Fibroblast of gingiva (primary cell): Measurements from ENCODE around the gene WNT7B.

ENCODE experiments used
- DNase-seq: peaks from one replicate; pipeline ENCODE4 v3.0.0-alpha.2; 2011; ENCODE audit warnings: low read depth

WNT7B gene

GRCh38 chr22:45953178-45953577 is 23.8 kb downstream of the WNT7B start:
- DNase-seq: no peak

GRCh38 chr22:45952553-45952952 is 24.4 kb downstream of the WNT7B start:
- no peak for DNase-seq

- no peak for DNase-seq
Observed at GRCh38 chr22:45952151-45952550, 24.8 kb downstream of the WNT7B start.

DNA sequence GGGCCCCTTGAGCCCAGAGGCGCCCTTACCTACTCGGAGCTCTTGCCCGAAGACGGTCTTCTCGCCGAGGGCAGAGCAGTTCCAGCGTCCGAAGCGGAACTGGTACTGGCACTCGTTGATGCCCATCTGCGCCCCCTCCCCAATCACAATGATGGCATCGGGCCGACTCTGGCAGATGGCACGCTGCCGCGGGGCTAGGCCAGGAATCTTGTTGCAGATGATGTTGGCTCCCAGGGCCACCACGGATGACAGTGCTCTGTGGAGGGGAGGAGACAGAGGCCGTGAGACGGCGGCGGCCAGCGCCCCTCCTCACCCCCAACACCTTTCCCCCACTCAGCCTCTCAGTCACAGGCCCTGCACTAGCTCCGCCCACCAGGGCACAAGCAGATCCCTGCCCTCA is 27.1 kb downstream of the WNT7B start:
- DNase-seq: no peak

DNA sequence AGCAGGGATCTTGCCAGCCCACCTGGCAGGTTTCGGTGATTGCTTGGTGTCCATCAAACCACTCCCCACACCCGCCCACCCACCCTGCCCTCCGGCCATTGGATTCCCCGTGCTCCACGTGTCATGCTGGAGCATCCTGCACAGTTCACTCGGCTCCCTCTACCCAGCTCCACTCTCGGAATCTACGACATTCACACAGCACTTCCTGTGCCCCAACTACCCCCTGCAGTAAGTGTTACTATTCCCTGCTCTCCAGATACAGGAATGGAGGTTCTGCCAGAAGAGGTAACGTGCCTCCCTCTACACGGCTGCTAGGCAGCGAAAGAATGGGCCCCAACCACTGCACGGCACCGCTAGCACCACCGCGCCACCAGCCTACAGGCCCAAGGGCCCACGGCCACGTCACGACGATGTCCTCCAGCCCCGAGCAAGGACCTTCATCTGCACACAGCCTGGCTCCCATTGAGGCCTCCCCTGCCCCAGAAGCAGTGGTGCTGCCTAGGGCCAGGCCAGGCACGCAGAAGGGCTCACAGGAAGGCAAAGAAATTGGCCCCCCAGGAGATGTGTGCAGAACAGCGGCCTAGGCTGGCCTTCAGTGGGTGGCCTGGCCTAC is 27.6 kb downstream of the WNT7B start:
- DNase-seq: no peak

DNA sequence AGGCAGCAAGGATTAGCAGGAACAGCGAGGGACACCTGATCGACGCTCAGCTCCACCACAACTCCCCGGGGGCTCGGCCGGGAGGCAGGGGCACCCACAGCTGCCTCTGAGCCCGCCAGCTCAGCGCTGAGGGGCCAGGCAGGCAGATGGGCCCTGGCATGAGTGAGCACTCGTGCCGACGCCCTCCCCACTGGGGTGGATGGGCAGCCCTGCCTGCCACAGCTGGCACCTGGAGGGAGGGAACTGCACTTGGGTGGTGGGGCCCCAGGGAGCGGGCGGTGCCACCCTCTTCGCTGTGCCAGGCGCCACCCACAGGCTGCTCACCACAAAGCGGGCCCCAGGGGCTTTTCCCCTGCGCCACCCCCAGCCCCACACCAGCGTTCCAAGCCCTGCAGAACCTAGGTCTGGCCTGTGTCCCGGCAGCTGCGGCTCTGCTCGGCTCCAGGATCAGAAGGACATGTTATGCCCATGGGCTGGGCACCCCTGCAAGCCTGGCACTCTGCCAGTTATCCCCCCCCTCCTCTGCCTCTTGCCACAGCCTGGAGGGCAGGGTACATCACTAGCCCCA is 28.8 kb downstream of the WNT7B start:
- DNase-seq: no peak

- no peak for DNase-seq
Observed at GRCh38 chr22:45946805-45947600, 30.0 kb downstream of the WNT7B start.

- DNase-seq: no peak
Observed at GRCh38 chr22:45945621-45946106, 31.3 kb downstream of the WNT7B start.

GRCh38 chr22:45942787-45943493 is 34.0 kb downstream of the WNT7B start:
- no peak for DNase-seq

DNA sequence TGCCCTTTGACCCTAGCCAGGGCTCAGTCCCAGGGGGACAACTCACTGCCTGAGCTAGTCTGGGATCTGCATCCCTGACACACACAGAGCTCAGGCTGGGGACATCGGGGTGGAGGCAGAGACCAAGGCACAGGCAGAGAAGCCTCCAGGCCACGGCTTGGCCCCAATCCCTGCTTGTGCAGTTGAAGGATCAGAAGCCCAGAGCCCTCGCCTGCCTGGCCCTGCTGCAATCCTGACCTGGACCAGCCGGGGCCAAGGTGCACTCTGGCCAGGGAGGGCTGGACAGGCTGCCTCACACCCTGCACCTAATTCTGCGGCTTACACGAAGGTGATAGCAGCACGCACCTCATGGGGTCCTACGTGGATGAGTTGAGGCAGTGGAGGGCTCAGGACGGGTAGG is 34.6 kb downstream of the WNT7B start:
- DNase-seq: no peak

DNA sequence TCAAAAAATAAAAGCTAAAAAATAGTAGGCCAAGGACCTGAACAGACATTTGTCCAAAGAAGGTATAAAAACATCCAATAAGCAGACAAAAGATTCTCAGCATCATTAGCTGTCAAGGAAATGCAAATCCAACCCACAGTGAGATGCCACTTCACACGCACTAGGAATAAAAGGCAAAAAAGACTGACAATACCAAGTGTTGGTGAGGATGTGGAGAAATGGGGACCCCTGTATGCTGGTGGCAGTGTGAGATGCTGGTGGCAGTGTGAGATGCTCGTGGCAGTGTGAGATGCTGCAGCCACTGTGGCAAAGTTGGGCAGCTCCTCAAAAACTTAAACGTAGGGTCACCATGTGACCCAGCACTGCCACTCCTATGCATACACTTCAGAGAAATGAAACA is 38.0 kb downstream of the WNT7B start:
- no peak for DNase-seq

DNA sequence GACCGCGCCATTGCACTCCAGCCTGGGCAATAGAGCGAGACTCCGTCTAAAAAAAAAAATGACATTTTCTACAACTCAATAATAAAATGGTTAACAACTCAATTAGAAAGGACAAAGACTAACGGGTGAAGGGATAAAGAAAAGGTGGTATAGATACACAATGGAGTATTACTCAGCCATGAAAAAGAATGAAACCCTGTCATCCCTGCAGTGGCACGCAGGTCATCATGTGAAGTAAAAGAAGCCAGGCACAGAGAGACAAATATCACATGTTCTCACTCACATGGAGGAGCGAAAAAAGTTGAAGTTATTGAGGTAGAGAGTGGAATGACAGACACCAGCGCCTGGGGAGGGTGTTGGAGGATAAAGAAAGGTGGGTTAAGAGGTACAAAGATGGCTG is 39.0 kb downstream of the WNT7B start:
- DNase-seq: no peak

GRCh38 chr22:45935573-45935972 is 41.4 kb downstream of the WNT7B start:
- no peak for DNase-seq

DNA sequence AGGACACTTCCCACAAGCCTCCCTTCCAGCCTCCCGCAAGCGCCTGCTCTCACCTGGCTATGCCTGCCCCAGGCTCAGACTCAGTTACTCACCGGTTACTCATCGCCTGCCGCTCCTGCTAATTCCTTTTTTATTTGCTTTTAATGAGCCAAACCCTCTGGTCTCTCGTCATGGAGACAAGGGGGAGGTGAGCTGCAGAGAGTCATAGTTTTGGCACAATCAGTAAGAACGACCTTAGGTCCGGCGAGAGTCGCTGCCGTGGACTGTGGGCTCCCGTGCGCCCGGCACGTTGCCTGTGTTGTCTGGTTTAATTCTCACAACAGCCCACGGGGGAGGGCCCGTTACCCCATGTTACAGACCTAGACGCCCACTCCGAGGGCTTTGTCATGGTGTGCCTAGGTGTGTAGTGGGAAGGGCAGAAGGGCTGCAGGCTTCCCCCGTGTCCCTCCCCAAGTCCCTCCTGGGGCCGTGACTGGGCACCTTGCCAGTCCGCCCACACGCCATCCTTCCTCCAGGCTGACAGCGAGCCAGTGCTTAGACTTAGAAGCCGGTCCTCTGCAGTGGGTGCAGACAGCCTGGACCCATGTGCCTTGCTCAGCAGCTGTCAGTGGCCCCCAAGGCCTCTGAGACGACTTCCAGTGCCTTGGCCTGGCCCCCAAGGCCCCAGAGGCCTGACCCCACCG is 42.2 kb downstream of the WNT7B start:
- no peak for DNase-seq

DNA sequence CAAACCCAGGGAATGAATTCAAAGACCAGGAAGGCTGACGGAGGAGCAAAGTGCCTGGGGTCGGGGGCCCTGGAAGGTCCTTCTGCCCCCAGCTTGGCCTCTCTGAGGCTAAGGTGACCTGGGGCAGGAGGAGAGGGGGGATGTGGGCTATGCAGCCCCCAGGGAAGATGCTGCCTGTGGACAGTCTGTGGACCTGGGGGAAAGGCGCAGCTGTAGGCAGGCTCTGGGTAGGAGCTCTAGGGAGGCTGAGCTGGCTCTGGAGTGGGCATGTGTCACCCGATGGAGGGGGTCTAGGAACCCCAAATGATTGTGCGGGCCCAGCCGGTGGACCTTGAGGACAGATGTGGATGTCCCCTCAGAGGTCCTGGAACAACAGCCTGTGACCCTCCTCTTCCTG is 42.8 kb downstream of the WNT7B start:
- DNase-seq: no peak

- DNase-seq: no peak
Observed at GRCh38 chr22:45933506-45934167, 43.3 kb downstream of the WNT7B start.

GRCh38 chr22:45932071-45932470 is 44.9 kb downstream of the WNT7B start:
- DNase-seq: no peak

- no peak for DNase-seq
Observed at GRCh38 chr22:45931042-45931441, 45.9 kb downstream of the WNT7B start.

- DNase-seq: no peak
Observed at GRCh38 chr22:45930324-45930723, 46.6 kb downstream of the WNT7B start.

GRCh38 chr22:45929649-45930048 is 47.3 kb downstream of the WNT7B start:
- DNase-seq: no peak

DNA sequence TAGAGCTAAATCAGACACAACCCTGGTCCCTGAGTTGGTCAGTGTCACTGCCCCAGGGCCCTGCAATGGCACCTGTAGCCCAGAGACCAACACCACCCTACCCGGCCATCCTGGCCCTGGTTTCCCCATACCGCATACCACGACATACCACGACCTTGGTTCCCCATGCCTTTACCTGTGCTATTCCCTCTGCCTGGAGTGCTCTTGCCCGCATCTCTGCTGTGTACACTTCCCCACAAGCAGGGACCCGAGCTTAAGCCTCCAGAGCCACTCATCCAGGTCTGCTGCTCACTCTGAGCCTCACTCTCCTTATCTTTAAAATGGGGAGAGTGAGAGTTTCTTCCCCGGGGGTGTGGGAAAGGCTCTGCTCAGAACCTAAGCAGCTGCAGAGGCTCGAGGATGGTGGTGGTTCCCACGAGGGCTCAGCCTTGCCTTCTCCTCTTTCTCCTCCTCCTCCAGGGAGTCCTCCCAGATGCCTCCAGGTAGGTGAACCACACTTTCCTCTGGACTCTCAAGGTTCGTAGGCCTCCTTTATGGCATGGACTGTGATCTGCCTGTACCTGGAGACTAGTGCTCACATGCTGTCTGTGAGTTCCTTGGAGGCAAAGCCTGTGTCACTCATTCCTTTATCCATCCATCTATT is 48.1 kb downstream of the WNT7B start:
- DNase-seq: no peak
